Dermis microvascular lymphatic vessel endothelial cell (primary cell): ENCODE results near the gene SMPDL3B. TPM values are rescaled to one million over a fixed set of nuclear protein-coding genes. Genes with fewer than 3 reads are reported as not detected.

ENCODE experiments used
- DNase-seq, 2 donors: peaks; one replicate each; pipeline versions ENCODE4 v3.0.0 to v3.0.0-alpha.2; 2010; ENCODE audit warnings: low read depth in 2 of 2
- total RNA-seq: library from RNA; depleted of rRNA; stranded (reverse); fragments of >200 nt; gene quantifications from 2 replicates; pipeline ENCODE4 v1.2.1, GENCODE V29; 2014

Gene SMPDL3B, protein sequence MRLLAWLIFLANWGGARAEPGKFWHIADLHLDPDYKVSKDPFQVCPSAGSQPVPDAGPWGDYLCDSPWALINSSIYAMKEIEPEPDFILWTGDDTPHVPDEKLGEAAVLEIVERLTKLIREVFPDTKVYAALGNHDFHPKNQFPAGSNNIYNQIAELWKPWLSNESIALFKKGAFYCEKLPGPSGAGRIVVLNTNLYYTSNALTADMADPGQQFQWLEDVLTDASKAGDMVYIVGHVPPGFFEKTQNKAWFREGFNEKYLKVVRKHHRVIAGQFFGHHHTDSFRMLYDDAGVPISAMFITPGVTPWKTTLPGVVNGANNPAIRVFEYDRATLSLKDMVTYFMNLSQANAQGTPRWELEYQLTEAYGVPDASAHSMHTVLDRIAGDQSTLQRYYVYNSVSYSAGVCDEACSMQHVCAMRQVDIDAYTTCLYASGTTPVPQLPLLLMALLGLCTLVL
- 0.26 and 0.89 TPM in 2 replicates for total RNA-seq

DNA sequence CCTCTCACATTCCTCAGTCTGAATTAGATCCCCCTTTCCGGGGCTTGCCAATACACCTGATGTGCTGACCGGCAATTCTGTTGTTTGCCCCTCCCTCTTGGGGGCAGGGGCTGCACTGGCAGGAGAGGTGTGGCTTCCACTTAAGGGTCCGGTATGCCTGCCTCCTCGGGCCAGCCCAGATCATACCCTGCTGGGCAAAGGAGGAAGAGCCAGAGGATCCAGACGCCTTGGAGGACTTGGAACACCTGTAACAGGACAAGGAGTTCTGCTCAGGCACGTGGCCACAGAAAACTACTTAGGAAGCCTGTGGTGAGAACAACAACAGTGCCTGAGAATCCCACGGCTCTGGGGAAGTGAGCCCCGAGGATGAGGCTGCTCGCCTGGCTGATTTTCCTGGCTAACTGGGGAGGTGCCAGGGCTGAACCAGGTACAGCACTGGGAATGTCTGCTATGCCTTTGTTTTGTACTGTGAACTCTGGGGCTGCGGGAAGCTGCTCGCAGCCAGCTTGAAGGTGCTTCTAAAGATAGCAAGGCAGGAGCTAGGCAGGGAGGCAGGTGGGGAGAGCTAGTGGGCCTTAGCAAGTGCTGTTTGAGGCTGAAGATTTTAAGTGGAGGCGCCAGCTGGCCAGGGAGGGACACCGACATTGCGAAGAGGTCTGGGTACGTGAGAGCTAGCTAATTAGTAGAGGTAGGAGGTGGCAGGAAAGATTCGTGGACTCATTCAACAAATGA is at the start of gene SMPDL3B:
SMPDL3B (plus strand) TSS at position 183 of the 732 bp plus-strand sequence; CDS start at position 367, 184 bp downstream.
- DNase-seq = peak in 1 of 2 donors; percentile 36

DNA sequence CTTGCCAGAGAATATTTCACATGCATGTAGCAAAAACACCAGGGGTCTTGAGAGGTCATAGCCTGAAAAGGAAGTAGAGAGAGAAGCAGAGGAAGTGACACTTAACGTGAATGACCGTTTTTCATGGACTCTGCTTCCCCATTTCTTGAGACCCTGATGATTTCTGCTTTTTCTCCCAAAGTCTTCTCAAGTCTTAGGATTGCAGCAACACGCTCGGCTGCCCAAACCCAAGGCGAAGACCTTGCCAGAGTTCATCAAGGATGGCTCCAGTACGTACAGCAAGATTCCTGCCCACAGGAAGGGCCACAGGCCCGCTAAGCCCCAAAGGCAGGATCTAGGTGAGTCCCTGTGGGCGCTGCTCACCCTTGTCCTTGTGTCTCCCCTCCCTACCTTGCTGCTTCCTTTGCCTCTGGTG is 49.7 kb upstream of the SMPDL3B start:
- DNase-seq = no peak

DNA sequence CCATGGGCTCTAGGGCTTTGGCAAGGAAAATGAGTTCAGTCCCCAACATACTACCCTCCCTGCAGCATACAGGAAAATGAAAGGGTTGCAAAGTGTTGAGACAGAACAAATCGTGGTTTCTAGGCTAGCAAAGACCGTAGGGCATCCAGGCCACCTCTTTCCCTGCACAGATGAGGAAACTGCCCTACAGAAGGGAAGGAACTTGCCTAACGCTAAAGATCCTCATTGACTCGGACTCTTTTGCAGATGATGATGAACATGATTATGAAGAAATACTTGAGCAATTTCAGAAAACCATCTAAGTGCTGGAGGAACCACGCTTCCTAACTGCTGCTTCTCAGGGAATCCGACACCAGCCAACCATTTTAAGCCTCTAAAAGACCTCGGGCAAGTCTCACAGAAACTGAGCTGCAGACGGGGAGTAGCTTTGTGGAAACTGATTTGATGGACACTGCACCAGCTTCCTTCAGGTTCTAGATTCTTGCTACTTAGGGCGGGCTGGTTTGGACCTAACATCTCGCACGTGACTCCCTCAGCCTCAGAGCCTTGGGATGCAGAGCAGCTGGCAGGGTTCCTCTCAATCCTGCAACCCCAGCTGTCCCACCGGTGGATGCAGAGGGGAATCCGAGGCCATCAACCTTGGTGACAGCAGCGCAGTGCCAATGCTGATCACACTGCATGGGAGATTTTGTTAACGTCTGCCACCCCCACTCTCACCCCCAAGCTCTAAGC is 49.0 kb upstream of the SMPDL3B start:
- DNase-seq = no peak

DNA sequence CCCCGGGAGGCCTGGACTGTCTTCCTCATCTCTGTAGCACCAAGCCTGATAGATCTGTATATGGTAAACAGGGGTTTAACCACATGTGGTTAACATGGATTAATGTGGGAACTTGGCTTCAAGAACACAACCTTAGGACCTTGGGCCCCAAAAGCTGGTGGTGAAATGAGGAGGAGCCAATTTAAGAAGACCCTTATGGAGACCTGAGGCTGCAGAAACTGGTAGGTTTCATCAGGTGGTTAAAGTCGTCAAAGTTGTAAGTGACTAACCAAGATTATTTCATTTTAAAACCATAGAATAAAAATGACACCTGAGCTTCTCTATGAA is 48.5 kb upstream of the SMPDL3B start:
- DNase-seq = no peak

DNA sequence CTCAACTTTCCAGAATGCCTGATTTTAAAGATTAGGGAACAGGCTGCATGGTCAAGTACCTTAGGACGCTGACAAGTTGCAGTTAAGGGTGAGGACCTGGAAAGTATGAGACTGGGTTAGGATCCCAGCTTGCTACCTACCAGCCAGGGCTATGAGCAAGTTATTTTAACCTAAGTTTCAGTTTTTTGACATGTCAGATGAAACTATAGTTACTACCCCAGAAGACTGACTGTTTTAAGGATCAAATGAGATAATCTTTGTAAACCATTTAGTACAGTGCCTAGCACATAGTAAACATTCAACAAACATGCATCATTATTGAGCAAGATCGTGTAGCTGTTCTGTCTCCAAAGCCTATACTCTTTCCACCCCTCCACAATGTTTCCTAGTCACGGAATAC is 48.1 kb upstream of the SMPDL3B start:
- DNase-seq = no peak

DNA sequence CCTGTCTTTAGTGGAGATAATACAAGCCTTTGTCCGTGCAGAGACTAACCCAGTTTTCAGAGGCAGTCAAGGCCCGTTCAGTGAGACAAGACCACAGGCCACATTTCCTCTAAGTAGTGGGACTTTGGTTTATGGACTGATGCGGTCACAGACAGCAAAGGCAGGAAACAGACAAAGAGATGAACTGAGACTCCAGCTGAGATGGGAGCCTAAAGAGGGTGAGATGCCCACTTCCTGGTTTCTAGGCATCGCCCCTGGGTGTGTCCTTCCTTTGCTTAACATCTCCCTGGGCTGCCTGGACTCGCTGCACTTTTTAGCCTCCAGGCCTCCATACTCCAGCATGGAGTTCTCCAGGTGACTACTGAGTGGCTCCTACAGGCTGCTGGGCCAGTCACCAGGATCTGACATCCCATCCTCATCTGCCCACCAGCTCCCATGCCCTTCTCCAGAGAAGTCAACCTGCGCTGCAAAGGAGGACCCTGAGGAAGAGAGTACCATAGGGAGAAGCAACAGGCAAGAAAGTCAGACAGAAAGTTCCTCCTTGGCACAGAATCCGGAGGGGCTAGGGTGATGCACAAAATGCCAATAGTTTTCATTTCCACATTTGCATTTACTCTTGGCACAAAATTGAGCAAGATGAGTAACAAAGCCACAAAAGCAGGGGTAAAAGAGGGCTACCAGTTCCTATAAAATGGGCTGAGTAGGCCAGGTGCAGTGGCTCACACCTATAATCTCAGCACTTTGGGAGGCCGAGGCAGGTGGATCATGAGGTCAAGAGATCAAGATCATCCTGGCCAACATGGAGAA is 47.4 kb upstream of the SMPDL3B start:
- no peak for DNase-seq

DNA sequence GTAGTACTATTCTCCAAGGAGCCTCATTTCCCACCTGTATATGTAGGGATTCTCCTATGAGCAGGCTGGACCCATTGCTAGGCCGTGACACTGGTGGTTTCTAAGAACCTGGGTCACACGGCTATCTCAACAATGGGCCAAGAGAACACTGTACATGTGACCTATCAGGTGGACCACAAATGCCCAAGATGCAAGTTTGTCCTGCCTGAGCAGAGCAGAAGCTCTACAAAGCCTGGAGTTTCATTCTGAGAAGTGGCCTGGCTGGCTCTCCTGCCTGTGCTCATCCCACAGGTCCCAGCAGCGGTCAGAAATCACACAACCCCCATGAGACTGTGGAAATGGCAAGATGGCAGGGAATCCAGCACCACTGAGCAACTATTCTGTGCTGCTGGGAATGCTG is 45.3 kb upstream of the SMPDL3B start:
- no peak for DNase-seq

DNA sequence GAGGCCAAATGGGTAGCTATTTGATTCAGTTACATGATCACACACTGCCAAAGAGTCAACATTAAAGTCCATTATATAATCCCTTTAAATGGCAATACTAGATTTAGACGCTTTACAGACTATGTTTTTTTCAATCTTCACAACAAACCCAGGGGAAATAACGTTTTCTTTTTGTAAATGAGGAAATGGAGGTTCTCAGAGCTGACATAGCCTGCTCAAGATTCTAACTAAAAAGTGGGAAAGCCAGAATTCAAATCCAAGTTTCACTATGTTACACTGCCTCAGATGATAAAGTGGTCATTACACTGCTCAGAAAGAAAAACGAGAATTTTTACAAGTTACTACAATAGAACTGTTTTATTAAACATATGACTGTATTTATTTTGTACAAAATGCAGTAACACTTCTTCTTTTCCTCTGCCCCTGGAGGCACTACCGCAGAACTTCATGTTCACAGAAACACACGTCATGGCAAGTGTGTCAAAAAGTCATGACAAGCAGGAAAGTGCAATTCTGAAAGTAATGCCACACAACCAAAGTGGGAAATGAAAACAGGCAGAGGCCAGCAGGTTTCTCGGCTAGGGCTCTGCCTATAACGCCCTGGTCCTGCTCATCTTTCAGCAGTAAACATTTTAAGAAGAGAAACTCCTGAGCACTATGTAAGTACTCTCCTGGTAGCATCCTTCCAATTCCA is 43.5 kb upstream of the SMPDL3B start:
- no peak for DNase-seq

DNA sequence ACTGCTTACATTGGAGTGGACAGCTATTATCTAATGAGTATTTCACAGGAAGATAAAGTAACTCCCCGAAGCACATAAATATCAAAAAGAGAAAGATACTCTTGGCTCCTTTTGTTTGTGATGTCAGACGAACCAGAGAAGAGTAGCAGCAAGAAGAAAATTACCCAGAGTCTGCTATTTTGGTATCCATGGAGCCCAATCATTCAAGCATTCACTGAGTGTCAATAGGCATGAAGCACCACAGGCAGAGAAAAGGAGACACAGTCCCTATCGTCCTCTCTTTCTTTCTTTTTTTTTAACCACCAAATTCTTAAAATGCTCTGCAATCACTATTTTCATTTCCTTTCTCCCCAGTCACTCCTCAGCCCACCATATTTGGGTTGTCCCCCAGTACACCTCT is 40.3 kb upstream of the SMPDL3B start:
- DNase-seq = no peak

DNA sequence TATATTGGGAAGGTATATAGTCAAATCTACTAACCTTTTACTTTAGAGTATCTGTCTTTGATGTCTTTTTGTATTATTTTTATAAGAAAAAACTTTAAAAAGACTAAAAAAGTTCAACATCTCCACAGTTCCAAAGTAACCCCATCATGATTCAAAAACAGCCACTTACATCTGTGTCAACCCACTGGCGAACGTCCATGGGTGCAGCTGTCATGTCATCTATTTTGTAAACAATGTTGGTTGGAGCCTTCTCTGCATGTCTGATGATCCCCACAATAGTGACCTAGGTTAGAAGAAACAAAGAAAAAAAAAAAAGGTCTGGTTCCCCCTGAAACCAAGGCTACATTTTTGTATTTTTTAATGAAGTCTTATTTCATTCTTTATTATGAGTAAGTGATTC is 28.0 kb upstream of the SMPDL3B start:
- no peak for DNase-seq

DNA sequence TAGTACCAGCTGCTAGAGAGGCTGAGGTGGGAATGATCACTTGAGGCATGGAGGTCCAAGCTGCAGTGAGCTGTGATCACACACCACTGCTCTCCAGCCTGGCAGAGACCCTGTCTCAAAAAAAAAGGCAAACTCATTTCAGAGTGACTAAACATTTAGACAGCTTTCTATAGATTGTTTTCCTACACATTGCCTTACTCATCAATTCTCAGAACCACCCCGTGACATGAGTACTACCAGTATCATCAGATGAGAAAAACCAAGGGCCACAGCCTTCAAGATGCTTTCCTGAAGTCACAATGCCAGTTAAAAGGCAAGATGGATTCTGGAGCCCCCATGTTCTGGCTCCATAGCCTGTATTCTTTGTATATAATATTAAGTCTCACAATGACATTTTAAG is 22.4 kb upstream of the SMPDL3B start:
- DNase-seq = no peak

DNA sequence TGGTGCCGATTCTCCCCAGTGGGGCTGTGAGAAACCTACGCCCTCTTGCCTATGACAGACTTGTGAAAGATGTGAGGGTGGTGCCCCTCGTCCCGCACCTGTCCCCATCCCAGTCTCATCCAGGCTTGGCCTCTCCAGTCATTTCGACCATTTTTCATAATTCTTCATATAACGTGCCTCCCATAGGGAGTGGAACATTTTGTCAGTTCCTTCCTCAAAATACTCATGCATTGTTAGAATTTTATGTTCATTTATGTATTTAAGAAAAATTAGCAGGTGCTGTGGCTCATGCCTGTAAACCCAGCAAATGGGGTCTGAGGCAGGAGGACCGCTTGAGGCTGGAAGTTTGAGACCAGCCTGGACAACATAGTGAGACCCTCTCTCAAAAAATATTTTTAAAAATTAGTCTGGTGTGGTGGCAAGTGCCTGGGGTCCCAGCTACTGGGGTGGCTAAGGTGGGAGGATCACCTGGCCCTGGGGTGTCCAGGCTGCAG is 19.7 kb upstream of the SMPDL3B start:
- no peak for DNase-seq

DNA sequence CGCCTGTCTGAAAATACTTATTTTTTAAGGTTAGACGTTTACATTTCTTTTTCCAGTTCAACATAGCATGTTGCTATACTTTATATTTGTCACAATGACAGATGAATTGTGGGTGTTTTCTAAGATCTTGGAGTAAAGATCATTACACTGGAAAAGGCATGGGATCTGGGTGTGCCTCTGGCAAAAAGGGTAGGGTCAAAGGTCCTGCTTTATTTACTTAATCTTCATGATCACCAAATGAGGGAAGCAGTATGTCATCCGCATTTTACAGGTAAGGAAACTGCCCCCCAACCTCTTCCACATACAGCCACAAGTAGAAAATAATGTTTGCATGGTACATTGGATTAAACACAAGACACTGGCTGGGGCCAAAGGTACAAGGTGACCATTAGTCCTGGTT is 12.5 kb upstream of the SMPDL3B start:
- DNase-seq = no peak

DNA sequence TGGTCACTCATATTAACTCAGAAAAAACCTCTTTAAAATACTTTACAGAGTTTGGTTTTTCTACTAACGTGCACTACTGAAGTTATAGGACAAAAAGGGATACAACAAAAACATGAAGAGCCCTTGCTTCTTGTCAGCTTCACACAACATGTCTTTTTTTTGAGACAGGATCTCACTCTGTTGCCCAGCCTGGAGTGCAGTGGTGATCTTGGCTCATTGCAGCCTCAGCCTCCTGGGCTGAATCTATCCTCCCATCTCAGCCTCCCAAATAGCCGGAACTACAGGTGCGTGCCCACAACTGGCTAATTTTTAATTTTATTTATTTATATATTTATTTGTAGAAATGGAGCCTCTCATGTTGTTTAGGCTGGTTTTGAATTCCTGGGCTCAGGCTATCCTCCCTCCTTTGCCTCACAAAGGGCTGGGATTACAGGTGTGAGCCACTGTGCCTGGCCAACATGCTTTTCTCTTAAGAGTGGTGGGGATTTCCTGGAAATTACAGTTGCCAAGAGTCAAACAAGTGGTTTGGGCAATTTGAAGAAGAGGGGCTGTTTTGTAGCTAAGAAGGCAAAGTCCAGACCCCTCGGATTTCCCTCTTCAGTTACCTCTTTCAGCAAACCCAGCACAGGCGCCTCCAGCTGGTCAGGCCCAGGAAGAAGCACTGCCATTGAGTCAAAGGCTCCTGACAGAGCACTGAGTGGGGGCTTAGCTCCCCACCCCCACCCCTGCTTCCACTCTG is 6.4 kb upstream of the SMPDL3B start:
- DNase-seq = no peak

DNA sequence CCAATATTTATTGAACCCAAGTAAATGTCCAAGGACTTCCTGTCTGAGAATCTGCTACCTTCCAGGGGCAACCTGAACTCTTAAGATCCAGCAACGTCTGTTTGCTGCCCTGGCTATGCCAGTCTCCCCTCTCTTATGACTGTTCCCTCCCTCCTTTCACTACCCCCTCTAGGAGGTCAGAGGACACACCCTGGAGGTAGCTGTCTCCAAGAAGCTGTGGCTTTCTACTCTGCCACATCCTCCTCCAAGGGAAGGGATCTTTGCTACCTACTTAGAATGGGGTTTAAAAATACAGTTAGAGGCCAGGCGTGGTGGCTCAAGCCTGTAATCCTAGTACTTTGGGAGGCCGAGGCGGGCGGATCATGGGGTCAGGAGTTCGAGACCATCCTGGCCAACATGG is 3.6 kb upstream of the SMPDL3B start:
- no peak for DNase-seq

DNA sequence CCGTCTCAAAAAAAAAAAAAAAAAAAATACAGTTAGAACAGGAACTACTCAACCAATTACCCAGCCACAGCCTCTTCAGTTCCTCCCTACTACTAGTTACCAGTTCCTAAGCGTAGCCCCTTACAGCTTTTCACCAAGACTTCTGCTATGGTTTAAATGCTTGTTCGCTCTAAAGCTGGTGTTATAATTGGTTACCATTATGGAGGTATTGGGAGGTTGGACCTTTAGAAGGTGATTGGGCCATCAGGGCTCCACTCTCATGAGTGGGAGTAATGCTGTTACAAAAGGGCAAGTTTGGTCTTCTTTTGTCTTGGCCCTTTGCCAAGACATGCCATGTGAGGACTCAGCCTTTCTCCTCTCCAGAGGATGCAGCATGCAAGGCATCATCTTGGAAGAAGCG is 3.0 kb upstream of the SMPDL3B start:
- DNase-seq = no peak

DNA sequence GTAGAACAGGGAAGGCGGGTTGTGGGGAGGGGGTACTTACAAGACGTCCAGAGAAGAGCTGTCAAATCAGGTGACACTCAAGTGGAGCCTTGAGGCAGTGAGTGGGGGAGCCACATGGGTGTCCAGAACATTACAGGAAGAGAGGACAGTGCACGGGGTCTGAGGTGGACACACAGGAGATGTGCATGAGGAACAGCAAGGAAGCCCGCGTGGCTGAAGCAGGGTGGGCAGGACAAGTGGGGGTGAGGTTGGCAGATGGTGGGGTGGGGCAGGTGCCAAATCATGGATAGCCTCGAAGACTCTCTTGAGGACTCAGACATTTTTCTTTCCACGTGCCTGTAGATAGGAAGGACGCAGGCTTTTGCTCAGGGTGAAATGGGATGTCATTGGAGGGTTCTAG is 921 bp downstream of the SMPDL3B start:
- DNase-seq = no peak

DNA sequence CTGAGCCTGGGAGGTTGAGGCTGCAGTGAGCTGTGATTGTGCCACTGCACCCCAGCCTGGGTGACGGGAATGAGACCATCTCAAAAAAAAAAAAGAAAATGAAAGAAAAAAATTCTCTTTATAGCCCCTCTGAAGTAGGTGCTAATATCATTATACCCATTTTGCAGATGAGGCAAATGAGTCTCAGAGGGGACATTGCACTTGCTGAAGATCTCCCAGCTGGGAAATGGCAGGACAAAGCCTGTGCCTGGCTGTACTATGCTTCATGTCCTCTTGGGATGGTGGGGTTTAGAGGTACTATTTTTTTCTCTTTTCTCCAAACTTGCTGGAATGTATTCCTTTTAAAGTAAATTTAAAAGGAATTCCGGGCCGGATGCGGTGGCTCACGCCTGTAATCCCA is 1.6 kb downstream of the SMPDL3B start:
- no peak for DNase-seq

DNA sequence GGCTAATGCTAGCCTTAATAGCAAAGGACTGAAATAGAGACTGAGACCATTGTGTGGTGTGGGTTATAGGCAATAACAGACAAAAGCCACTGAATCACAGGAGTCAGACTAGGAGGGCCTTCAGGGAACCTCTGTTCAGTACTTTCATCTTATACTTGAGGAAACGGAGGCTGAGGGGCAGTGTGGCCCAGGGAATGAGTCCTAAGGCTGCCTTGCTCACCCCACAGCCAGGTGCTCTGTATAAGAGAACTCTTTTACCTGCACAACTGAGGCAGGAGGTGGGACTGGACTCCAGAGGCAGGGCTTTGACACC is 2.7 kb downstream of the SMPDL3B start:
- DNase-seq = no peak

DNA sequence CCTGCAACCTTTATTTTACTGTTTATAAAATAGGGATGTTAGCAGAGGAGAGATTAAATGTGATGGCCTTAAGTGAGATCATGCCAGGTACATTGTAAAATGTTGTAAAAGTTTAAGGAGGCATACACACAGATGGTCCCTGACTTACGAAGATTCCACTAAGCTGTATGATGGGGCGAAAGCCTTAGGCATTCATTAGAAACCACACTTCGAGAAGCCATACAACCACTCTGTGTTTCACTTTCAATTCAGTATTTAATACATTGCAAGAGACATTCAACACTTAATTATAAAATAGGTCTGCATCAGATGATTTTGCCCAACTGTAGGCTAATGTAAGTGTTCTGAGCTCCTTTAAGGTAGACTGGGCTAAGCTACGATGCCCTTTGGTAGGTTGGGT is 3.7 kb downstream of the SMPDL3B start:
- DNase-seq = no peak
